Embryonic facial prominence (tissue), 1 donor: Measurements from ENCODE around the gene CD22.
"Not testable (repeated sequence)": the region's sequence is repeated elsewhere in the genome, so short reads cannot be mapped to it uniquely, and the experiment has no call there.

Experiments used
- DNase-seq: peaks from one replicate; pipeline ENCODE4 v3.0.0-alpha.2; 2016; ENCODE audit errors: extremely low spot score

CD22 gene

GRCh38 chr19:35359395-35359794 lies 30.4 kb downstream of the CD22 start:
- DNase-seq, result not testable (repeated sequence)

GRCh38 chr19:35360081-35360480 lies 31.1 kb downstream of the CD22 start:
- not testable (repeated sequence) for DNase-seq

DNA sequence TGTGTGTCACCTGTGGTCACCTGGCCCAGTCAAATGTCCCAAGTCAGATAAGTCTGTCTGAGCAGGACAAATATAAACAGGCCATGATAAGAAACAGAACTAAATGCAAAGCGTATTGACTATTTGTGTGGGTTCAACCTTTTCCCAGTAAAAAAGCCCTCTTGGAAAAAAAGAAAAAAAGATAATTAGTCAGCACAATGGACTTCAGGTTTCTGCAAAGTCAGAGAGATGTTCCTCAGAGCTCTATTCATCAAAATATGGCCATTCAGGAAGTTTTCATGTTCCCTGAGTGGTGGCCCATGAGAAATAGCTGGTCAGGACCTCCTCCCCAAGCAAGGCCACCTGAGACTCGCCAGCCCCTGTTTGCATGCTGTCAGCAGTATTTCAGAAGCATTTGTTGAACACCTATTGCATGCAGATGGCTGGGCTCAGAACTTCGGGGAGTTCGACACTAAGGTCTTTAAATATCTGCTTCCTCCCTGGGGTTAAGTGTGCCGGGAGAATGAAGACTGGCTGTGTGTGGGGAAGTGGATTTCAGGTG lies 32.0 kb downstream of the CD22 start:
- DNase-seq, result no peak

DNA sequence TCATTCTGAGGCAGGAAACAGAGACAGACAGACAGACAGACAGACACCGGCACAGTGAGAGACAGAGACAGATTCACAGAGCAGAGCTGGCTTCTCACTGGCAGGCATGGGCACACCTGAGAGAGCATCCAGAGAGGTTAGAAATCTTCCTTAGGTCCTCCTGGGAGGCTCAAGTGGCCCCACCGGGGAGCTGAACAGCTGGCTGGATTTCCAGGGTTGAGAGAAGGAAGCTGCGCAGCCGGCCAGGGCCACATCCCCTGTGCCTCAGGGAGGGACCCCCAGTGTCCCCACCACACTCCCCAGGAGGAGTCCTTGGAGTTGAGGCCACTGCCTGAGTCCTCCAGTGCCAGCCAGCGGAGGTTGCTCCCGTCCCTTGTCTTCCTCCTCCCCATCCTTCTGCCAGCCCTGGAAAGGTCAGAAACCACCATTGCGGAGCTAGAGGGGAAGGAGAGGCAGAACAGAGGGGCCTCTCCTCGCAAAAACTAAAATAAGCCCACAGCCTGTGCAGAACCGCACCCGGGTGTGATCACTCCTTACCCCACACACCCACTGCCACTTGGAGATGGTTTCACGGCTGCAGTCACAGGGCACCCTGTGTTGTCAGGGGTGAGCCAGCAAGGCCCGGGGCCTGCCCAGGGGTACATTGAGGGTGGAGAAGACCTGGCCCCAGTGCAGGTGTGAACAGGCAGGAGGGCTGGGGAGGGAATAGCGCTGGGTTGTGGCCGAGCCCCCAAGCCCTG lies 33.4 kb downstream of the CD22 start:
- DNase-seq, result no peak

GRCh38 chr19:35363001-35363590 lies 34.1 kb downstream of the CD22 start:
- no peak for DNase-seq

DNA sequence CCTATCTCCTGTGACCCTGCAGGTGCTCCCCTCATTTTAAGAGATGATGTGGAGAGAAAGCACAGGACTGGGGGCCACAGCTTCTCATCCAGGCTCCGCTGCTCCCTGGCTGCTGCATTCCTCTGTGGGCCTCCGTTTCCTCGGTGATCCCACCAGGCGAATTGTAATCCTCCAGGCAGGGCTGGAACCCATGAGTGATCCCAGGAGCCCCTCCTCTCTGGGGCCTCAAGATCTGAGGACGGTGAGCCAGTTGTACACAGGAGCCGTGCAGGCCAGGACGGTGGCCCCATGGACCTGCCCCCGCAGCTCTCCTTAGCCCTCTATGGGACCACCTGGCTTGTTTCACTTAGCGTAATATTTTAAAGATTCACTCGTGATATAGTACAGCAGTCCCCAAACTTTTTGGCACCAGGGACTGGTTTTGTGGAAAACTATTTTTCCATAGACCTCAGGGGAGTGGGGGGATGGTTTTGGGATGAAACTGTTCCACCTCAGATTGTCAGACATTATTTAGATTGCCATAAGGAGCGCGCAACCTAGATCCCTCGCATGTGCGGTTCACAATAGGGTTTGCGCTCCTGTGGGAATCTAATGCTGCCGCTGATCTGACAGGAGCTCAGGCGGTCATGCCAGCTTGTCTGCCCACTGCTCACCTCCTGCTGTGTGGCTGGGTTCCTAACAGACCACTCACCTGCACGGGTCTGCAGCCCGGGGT lies 34.9 kb downstream of the CD22 start:
- DNase-seq, result no peak

- DNase-seq, result no peak
These were observed 36.3 kb downstream of the CD22 start for GRCh38 chr19:35365303-35365702.

GRCh38 chr19:35368378-35368777 lies 39.4 kb downstream of the CD22 start:
- no peak for DNase-seq

- no peak for DNase-seq
These were observed 40.5 kb downstream of the CD22 start for GRCh38 chr19:35369522-35369921.

DNA sequence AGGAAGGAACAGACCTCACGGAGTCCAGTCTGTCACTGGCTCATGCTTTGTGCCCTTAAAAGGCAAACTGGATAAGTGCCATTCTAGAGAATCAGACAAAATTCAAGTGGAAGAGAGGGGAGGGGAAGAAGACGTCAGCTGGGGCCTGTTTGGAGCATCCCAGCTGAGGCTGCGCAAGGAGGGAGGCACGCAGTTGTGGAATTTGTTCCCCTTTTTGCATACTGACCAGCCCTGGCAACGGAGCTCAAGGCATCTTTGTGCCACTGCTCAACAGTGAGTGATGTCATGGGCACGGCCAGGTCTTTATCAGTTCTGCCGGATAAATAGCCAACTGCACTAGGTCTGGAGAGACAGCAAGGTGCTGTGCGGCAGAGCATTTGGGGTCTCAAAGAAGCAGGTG lies 41.7 kb downstream of the CD22 start, which contains the start of gene GPR42:
TSS of gene GPR42 (plus strand) at position 347 of the 400 bp plus-strand sequence. CDS start 292 bp downstream, outside the sequence.
- no peak for DNase-seq

DNA sequence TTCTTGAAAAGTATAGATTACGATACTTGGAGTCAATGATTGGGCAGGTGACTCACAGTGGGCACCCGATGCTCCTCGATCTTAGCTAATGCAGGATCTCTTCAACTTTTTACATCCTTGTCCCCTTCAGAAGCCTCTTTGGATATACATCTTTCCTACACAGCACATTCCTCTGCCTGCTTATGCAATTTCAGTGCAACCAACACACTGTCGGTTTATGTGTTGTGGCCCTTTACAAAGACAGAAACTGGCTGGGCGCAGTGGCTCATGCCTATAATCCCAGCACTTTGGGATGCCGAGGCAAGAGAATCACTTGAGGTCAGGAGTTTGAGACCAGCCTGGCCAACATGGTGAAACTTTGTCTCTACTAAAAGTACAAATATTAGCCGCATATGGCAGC lies 44.5 kb downstream of the CD22 start:
- DNase-seq, result no peak

DNA sequence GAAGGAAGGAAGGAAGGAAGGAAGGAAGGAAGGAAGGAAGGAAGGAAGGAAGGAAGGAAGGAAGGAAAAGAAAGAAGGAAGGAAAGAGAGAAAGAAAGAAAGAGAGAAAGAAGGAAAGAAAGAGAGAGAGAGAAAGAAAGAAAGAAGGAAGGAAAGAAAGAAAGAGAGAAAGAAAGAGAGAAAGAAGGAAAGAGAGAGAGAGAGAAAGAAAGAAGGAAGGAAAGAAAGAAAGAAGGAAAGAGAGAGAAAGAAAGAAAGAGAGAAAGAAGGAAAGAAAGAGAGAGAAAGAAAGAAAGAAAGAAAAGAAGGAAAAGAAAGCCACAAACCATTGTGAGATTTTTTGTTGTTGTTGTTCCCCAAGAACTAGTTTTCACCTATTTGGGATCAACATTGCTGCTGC lies 45.0 kb downstream of the CD22 start:
- DNase-seq, result not testable (repeated sequence)

DNA sequence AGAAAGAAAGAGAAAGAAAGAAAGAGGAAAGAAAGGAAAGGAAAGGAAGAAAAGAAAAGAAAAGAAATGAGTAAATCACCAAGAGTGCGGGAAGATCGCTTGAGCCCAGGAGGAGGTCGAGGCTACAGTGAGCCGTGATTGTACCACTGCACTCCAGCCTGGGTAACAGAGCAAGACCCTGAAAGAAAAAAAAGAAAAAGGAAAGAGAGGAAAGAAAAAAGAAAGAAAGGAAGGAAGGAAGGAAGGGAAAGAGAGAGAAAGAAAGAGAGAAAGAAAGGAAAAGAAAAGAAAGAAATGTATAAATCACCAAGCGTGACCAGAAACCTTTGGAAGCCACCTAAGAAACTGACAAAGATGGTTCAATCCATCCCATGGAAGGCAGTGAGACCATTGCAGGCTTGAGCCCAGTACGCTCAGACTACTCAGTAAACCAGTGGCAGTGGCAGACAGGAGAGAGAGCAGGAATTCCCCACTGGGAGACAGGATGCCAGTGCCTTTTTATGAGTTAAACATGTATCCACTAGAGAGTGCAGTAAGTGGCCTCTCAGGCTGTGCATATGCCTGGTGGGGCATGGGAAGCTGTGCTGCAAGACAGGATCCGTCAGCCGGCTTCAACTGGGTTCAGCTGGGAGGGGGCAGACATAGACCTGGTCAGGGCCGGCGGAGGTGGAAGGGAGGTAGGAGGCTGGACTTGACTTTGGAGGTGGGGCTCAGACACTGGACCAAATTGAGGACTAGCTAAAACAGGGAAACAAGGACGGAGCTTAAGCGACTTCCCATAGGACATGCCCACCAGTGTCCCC lies 46.7 kb downstream of the CD22 start:
- no peak for DNase-seq

DNA sequence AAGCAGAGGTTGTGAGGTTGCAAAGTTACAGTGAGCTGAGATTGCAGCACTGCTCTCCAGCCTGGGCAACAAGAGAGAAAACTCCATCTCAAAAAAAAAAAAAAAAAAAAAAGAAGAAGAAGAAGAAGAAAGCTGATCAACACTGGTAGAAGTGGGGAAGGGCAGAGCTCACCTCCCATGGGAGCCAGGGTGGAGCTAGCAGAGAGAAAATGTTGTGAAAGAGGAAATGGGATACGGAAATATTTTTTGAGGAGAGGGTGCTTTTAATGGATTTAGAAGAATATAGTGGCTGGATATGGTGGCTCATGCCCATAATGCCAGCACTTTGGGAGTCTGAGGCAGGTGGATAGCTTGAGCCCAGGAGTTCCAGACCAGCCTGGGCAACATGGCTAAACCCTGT lies 48.7 kb downstream of the CD22 start:
- DNase-seq, result no peak

DNA sequence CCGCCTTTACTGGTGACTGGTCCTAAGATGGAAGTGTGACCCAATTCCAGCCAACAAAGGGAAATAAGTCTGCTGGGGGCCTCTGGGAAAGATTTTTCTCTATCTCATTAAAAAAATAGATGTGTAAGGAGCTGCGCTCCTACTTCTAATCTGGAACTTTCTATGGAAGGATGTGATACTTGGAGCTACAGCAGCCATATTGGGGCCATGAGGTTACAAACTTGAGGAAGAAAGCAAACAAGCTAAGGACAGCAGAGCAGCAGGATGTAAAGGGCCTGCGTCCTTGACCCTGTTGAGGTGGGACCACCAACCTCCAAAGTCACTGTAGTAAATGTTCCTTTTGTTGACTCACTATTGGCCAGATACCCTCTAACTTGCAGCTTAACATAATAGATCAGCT lies 49.4 kb downstream of the CD22 start:
- no peak for DNase-seq

DNA sequence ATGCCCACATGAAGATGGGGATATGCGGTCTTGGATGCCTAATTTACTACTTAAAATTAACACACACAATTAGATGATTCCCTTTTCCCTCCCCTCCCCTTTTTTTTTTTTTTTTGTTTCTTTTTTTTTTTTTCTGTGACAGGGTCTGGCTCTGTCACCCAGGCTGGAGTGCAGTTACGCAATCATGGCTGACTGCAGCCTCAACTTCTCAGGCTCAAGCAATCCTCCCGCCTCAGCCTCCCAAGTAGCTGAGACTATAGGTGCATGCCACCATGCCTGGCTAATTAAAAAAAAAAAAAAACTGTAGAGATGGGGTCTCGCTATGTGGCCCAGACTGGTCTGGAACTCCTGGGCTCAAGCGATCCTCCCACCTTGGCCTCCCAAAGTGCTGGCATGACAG lies 50.6 kb downstream of the CD22 start:
- DNase-seq, result not testable (repeated sequence)

- no peak for DNase-seq
These were observed 51.0 kb downstream of the CD22 start for GRCh38 chr19:35379992-35380391.

DNA sequence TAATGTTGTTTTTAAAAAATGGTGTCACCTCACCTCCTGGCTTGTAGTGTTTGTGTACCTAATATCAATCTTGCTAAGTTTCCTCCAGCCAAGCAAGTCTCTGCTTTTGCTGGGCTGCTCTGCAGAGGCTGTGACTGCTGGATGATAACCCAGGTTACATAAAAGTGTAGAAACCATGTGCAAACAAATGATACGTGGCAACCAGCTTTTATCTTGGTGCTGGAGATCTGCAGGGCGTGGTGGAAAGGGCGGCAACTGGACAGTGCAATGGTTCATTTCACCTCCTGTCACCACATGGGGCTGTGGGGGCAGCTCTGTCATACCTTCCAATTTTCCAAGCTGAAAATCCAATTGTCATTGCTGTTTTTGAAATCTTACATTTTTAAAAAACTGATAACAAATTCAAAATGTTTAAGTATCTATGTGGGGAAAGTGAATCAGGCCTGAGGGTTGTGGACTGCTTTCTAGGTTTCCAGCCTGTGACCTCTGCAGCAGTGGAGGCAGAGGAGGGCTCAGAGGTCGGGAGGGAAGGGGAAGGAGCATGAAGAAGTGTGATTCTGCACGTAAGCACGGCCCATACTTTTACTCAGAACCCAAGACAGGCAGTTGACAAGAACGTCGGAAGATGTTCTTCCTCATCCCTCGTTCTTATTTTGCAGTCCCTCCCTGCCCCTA lies 51.6 kb downstream of the CD22 start:
- no peak for DNase-seq

DNA sequence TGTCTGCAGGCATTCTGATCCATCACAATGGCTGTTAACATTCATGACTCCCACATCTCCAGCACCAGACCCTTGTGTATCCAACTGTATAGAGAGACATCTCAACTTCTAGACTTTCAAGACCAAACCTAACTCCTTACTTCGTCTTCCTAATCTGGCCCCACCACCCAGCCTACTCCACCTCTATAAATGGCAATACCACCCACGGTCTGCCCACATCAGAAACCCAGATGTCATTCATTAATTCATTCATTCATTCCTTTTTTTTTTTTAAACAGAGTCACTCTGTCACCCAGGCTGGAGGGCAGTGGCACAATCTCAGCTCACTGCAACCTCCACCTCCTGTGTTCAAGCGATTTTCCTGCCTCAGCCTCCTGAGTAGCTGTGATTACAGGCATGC lies 52.3 kb downstream of the CD22 start:
- no peak for DNase-seq

DNA sequence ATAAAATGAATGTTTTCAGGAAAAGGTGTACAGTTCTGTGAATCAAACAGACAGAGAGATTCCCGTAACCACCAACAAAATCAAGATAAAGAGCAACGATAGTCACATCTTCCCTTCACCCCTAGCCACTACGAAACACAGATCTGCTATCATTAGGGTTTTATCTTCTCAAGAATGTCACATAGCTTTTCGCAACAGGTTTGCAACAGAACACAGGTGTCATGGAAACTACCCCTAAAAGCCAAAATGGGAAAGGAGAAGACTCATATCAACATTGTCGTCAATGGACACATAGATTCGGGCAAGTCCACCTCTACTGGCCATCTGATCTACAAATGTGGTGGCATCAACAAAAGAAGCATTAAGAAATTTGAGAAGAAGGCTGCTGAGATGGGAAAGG lies 52.9 kb downstream of the CD22 start:
- no peak for DNase-seq

GRCh38 chr19:35383536-35383935 lies 54.5 kb downstream of the CD22 start:
- DNase-seq, result no peak
